CD4-positive, alpha-beta T cell treated with Interleukin-15 for 4 hours (primary cell): Measurements from ENCODE around the gene PLD6.

ENCODE experiments used
- DNase-seq: peaks from one replicate; pipeline ENCODE4 v3.0.0-alpha.2; 2020; ENCODE audit warnings: low spot score

PLD6 gene

DNA sequence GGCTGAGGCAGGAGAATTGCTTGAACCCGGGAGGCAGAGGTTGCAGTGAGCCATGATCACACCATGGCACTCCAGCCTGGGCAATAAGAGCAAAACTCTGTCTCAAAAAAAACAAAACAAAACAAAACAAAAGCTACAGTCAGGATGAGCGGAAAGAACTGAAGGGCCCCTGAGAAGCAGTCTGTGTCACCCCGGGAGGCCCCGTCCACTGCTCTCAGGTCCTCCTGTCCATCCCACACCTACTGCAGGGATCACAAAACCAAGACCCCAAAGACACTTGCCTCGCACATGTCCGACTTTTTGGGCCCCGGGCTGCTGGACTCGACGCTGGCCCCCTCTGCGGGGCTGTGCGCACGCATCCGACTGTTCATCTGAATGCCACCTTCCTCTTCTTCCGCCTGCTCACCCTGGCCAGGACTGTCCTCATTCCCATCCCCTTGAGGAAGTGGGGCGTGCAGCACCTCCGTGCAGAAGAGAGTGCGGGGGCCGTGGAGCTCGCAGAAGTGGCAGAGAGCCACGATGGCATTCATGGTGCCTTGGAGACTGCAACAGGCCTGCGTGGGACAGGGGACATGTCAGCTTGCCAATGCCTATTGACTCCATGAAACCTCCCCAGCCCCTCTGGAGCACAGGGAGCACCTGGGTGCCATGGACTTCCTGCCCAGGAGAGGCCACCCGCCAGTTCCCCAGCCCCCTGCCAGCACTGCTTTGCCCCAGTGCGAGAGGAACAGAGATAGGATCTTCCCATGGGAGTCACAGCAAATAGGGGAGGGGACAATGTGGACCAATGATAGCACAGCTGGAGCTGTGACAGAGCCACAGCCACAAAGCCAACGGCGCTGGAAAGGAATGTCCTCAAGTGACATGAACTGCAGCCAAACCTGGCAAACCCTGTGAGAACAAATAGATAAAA is 21.7 kb upstream of the PLD6 start:
- no peak for DNase-seq

DNA sequence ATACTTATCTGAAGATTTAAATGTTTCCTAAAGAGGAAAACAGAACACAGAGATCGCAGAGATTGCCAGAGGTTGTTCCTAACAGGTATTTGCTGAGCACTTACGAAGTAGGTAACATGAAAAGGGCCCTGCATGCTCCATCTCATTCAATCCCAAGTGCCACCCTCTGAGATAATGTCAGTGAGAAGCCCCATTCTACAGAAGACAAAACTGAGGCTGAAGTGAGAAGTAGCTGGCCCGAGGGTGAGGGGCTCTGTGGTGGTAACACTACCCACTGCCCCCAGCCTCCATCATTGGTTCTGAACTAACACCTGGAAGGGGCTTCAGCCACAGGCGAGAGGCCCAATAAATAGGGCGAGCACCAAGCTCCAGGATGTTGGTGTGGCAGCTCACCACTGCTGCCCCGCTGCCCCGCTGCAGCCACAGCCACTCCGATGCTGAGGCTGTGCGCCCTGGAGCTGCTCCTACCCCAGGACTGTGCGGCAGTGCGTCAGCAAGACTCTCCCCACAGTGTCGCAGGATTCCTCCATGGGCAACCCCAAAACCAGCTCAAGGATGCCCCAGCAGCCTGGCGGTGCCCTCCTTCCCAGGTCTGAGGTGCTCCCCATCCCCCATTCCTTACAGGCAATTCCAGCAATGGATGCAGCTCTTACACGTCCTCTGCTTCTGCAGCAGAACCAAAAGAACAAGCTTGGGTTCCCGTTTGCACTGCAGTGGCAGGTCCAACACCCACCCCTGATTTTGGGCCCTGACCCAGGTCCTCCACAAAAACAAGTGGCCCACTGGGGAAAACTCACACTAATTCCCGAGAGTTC is 20.5 kb upstream of the PLD6 start:
- no peak for DNase-seq

DNA sequence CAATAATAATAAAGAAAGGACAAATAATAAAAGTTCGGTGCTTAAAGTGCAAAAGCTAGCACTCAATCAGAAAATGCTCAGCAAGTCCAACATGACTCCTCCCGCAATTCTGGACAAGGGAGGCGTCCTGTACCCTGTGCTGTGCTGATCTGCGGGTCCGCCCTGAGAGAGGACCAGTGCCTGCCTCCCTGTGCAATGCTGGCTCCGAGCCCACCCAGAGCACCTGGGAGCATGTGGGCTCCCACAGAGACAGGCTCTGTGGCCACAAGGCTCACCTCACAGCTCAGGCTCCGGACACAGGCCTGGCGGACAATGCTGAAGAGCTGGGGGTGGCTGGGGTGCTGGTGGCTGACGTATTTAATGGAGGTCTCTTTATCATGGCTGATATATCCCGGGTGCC is 19.8 kb upstream of the PLD6 start:
- no peak for DNase-seq

DNA sequence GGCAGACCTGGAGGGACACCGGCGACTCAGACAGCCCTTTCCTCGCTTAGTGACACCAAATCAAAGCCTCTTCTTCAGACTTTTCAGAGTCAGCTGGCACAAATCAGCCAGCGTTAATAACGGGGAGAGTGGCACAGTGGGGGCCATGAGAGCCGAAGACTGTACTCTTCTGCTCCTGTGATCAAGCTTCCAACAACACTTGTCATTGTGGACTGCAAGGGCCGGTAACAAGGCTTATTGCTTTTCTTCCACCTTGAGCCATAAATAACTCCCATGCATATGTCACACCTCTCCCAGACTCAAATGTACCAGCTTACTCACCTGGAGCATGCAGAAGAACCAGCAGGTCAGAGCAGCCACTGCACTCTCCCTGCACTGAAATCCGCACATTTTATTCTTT is 18.0 kb upstream of the PLD6 start:
- no peak for DNase-seq

DNA sequence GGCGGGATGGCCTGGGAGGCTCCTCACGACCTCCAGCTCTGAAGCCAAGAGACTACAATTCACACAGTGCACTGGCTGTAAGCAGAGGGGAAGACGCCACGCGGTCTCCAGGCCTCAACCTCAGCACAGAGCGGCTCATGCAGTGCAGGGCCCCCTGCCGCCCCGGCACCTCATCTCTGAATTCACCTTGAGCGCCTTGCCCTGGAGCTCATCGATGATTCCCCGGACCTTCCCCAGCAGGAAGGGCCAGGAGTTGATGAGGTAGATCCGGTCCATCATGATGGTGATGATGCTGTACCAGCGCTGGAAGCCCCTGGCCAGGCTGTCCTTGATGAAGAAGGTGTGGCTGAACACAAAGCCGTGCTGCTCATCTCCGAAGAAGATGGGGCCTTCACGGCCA is 17.6 kb upstream of the PLD6 start:
- no peak for DNase-seq

DNA sequence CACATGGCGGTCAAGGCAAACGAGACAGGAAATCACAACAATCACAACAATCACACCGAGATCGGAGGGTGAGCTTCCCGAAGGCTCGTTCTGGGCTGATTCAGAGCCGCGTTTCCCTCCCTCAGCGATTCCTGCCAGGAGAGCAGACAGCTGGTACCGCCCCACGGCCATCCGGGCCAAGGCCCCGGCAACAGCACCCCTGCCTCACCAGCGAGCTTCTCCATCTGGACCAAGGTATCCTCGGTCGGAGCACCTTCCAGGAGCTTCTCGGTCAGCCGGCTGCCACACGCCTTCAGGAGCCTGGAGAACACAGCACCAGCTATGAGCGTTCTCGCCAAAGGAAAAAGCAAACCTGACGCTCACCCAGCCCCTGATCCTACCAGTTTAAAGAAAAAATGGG is 15.2 kb upstream of the PLD6 start:
- DNase-seq: no peak

DNA sequence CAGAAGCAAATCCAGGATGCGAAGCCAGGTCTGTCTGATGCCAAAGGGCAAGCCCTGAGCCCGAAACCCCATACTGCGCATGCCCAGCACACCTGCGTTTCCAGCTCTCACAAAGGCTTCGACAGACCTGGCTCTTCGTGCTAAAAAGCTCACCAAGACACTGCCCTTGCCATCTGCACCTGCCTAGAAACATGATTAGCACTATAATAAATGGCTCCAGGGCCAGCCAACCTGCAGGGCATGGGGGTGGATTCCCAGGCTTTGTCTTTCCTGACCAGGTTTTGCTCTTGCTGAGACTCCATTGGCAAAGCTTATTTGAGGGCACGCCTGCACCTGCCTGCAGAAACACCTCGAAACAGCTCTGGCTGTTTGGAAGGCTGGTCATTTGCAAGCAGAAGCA is 14.4 kb upstream of the PLD6 start:
- DNase-seq: no peak

DNA sequence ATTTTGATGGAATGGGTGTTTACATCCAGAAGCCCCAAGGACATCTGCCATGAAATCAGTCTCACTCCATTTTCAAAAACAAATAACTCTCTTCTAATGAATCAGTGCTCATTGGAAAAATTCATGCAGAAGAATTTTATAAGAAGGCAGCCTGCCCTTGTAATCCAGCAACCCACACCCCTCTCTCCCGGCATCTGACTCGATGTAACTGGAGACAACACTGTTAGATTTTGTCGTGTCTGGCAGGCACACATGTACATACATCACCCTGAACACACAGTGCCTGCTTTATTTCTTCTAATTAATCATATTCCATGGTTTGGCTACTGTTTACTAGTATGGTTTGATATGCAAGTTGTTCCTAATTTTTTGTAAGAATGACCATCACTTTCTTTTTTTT is 11.9 kb upstream of the PLD6 start:
- DNase-seq: no peak

DNA sequence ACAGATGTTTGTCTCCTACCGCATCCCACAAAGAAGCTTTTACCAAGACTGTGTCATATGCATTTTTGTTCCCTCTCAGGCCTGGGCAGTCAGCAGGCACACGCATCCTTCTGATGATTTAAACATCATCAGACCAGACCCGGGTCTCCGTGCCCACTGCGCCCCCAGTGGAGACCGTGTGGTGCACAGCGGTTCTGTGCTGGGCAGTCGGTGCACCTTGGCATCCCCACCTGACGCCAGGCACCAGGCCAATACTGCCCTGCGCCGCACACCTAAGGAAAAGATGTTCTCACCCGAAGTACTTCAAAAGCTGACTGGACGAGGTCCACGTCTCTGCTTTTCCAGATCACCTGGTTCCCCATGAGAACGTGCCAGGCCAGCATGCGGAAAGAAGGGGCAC is 10.6 kb upstream of the PLD6 start:
- no peak for DNase-seq

DNA sequence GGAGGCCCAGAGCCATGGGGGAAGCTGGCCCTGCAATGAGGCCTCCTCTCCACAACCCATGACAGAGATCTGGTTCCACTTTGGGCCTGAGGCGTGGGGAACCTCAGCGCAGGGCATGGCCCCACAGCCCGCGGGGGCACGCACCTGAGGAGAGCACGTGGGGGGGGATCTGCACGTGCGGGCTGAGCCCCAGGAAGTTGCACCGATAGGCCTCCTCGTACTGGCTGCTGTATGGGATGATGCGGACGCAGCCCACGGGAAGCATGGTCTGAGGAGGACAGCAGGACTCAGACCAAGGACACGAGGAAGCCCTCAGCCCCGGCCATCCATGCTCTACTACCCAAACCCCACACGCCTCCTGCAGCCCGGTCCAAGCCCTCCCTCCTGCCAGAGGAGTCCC is 10.1 kb upstream of the PLD6 start:
- no peak for DNase-seq

DNA sequence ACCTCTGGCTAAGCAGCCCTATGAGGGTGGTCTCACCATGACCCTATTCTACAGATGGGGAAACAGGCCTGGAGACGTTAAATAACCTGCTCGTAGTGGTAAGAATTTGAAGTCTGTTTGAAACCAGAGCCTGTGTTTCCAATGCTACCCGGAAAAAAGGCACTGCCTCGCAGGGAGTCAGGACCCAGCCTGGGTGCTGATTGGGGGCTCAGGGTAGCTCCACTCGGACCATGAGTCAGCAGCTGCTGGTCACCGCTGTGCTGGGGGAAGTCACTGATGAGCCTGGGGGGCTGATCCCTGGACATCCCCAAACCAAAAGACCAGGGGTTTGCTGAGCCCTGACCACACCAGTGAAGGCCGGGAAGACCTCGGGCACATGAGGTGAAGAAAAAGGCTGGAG is 9.4 kb upstream of the PLD6 start:
- no peak for DNase-seq

DNA sequence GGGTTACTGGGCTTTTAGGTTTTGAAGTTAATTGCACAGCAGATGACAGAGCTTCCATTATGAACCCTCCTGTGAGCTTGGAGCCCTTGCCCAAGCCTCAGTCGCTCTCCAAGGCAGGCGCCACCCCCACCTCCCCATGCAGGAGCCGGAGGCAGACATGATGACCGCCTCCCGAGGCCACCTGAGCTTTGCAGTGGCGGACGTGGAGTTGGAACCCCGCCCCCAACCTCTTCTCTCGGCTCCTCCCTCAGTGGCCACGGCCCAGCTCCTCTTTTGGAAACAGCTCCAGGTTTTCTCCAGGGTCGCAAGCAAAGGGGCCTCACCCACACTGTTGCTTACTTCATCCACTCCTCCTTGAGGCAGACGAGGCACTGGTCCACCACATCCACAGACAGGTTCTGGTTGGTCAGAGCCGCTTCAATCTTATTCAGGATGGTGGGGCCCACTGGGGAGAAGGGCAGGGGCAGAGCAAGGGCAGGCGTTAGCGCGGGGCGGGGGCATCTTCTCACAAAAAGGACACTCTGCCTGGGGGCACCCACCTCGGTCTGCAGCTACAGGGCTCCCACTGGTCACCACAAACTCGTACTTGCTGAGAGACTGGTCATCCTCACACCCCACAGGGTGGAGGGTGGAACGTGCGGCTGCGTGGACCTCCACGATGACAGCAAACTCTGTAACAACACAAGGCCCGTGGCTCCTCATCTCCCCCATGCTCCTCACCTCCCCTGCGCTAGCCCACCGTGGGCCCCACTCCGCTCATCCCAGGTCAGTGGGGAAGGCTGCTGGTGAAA is 8.7 kb upstream of the PLD6 start:
- DNase-seq: no peak

DNA sequence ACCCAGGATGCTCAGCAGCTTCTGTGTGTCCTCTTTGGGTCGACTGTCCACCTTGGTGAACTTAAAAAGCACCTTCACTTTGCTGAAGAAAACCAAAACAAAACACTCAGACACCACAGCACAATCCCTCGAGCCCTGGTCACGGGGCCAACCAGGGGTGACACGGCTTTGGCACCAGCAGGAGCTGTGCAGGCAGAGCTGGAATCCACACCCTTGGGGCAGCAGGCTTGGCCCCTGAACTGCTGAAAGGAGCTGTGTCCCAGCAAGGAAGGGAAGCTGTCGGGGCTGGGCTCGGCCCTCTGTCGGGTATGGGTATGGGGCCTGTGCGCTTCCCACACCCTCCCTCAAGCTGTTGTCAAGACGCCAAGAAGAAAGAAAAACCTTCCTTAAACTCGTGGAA is 7.6 kb upstream of the PLD6 start:
- DNase-seq: no peak

DNA sequence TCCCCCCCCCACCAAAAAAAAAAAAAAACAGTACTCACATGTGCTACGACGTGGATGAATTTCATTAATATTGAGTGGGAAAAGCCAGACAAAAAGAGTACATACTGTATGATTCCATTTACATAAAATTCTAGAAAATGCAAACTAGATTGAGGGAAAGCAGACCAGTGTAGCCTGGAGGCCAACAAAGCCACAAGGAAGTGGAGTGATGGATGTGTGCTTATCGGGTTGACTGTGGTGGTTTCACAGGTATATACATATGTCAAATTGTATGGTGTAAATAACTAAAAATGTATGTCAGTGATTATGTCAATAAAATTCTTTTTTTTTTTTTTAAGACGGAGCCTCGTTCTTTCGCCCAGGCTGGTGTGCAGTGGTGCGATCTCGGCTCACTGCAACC is 1.9 kb upstream of the PLD6 start:
- no peak for DNase-seq

DNA sequence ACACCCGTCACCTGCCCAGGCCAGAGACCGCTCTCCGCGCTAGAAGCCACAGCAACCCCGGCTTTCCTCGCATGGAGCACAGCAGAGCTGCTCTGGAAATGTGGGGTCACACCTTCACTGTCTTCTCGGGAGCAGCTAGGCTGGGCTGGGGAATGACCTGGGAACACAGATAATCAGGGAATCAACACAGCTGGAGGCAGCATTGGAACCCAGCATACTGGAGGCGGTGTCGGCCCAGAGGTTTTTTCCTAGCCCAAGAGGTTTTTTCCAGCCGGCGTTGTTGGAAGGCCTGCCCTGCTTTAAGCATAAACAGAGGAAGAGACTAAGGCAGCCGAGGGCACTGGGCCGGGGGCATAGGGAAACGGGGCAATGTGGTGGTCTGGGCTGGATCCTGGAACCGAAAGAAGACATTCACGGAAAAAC is 791 bp upstream of the PLD6 start:
- DNase-seq: no peak

DNA sequence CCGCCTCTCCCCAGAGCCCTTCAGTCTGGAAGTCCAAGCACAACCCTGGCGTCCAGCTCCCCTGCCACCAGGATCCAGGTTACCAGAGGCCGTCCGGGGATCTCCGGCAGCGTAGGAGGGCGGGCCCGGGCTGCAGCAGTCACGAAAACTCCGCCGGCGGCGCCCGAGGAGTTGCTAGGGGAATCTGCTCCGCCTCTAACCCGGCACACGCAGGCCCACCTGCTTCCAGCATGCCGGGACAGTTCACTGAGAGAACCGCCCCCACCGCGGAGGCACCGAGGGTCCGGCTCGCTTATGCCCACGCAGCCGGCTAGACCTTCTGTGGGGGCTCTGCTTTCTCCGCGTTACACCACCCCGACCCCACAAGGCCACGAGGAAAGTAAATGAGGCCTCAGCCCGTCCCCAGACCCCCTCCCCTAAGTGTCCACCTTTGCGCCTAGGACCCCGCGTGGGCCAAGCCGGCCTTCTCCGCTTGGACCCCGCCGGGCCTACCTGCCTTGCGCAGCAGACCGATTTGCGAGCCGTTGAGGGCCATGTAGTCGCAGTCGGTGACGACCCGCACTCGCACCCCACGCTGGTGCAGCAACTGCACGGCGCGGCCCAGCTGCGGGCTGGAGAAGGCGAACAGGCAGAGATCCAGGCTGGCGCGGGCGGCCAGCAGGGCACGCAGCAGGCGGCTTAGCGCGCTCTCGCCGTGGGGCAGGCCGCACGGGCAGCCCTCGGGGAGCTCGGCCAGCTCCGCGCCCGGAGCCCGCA is 587 bp downstream of the PLD6 start:
- DNase-seq: peak; percentile 43

DNA sequence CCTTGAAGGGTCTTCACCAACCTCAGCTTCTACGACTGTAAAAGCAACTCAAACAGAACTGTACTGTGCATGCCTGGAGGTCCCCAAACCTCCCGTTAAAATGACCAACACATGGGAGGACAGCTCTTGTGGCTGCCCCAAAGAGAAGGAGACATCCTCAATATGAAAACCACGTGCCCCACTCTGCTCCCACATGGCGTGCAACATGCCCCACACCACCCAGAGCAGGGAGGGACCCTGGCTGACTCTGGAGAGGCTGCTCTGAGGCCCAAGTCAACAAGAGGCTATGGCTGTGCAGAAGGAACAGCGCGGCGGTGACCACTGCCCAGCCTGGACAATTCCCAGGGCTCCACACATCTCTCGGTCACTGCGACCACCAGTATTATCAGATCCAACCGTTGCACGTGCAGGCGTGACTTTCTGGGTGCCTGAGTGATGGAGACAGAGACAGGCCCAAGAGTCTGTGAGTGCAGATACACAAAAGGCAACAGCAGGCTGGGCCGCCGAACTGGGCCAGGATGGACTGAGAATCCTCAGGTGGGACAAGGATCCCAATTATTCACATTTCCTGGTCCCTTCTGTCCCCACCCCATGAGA is 1.4 kb downstream of the PLD6 start:
- DNase-seq: no peak

DNA sequence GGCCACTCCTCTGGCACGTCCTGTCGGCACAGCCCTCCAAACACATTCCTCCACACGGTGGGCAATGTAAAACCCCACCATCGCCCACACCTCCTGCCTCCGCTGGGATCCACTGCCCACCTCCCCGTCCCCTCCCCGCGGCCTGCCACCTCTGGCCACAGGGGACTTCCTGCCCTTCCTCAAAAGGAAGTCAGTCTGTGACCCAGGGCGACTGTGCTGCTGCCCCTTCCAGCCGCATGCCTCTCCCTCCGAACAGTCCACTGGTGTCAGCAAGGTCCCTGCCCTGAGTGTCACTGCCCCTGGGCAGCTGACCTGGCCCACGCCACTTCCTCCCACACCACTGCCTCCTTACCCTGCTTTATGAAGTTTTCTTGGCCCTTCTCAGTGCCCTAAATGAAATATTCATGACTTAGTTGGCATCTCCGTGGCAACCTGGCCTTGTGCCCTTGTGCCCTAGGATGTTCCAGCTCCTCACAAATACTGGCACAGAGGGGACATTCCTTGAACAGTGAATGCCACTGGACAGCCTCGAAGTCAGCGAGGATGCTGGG is 2.0 kb downstream of the PLD6 start:
- DNase-seq: no peak

DNA sequence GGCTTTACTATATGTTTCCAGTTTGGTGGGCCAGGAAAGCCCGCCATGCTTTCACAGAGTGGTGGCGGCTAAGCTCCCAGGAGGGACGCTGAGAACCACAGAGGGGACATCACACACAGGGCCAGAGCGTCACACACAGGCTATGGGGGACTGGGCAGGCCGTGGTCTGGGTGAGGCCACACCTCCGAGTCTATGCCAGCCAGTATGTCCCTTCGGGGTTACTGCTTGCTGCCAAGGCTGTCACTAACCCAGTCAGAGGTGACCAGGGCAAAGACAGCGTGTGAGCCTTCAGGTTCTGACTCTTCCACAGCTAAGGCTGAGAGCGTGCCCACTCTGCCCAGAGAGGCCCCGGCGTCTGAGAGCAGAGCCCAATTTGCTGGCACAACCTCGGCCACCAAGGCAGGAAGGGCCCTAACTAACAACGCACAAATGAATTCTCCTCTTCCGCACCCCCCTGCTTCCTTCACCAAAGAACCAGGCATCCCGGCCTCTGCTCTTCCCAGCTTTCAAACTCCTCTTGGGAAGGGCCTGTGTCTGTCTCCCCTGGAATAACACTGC is 2.9 kb downstream of the PLD6 start:
- no peak for DNase-seq

DNA sequence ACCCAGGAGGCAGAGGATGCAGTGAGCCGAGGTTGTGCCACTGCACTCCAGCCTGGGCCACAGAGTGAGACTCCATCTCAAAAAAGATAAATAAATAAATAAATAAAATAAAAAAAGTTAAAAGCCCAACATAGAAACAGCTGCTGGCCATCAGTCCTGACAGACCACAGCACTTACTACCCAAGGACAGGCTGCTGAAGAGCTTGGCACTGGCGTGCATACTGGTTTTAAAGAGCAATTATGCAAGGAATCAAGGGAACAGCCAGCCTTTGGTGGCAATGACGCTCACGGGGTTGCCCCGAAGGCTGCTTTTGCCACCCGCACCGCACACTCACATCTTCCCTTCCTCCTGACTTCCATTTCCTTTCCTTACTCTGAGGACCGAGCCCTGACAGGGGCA is 4.2 kb downstream of the PLD6 start:
- no peak for DNase-seq

DNA sequence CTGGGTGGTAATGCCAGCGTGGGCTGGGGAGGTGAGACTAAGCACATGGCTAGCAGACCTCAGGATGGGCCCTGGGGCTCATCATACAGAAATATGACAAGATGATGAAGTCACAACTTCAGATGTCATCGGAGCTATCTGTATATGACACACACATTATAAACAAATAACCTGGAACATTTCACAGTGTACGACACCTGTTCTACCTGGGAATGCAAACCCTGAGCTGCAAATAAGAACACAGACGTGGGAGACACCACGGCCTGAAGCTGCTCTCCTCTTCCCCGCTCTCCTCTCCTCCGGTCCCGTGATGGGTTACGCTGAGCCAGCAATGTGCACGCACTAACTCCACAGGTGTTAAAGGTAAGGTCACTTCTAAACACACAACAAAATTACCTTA is 4.9 kb downstream of the PLD6 start:
- DNase-seq: no peak
